IMR-90 (cell line): ENCODE measurements around the gene TRAPPC10. TPM values are rescaled to one million over a fixed set of nuclear protein-coding genes. Genes with fewer than 3 reads are reported as not detected.

Source experiments
- ATAC-seq: fragments of 200-7000 bp; cut with Tn5 transposase; 2 replicates; pipeline ENCODE4 v1.9.1; 2020; ENCODE audit warnings: low read depth, mild to moderate bottlenecking, moderate library complexity
- BruUV-seq: library from RNA; stranded (reverse); fragments of 400-500 nt; replicated peaks from 2 replicates; lab custom pipeline; 2021; lab: Mats Ljungman, UMichigan
- CTCF ChIA-PET: fragments of 300-600 bp; formaldehyde crosslinking; extraction: SDS; loops from one replicate; lab custom pipeline; 2021; ENCODE audit warnings: antibody characterized with exemption; lab: Yijun Ruan, JAX
- POLR2A ChIA-PET: fragments of 300-600 bp; sonication (Branson Sonifier 250); formaldehyde crosslinking; loops from one replicate; lab custom pipeline; 2022; ENCODE audit warnings: antibody characterized with exemption; ENCODE audit not compliant: unreplicated experiment; lab: Charles Lee
- DNase-seq: peaks from one replicate; pipeline ENCODE4 v3.0.0; 2013
- H2AFZ ChIP-seq: replicated peaks from 2 replicates; pipeline ENCODE3; 2013; ENCODE audit warnings: low read length, mild to moderate bottlenecking; ENCODE audit not compliant: poor library complexity
- H2AK5ac ChIP-seq: 2 replicates; pipeline ENCODE4 v1.6.1; 2013; ENCODE audit warnings: low read depth, low read length, inconsistent platforms
- H2AK9ac ChIP-seq: replicated peaks from 2 replicates; pipeline ENCODE3; 2013; ENCODE audit warnings: mild to moderate bottlenecking, low read depth, low read length, moderate library complexity; ENCODE audit not compliant: poor library complexity
- H2BK120ac ChIP-seq: 2 replicates; pipeline ENCODE4 v1.6.1; 2013; ENCODE audit warnings: low read depth, low read length, inconsistent platforms
- H2BK15ac ChIP-seq: 3 replicates; pipeline ENCODE4 v1.6.1; 2013; ENCODE audit warnings: low read depth, low read length, inconsistent platforms
- H2BK20ac ChIP-seq: 2 replicates; pipeline ENCODE4 v1.6.1; 2013; ENCODE audit warnings: low read depth, mild to moderate bottlenecking, inconsistent platforms, low read length, moderate library complexity
- H2BK5ac ChIP-seq: 2 replicates; pipeline ENCODE4 v1.6.1; 2013; ENCODE audit warnings: mild to moderate bottlenecking, low read depth, low read length, inconsistent platforms; ENCODE audit not compliant: poor library complexity, severe bottlenecking
- H3K14ac ChIP-seq: replicated peaks from 2 replicates; pipeline ENCODE4 v1.6.1; 2013; ENCODE audit warnings: low read depth, low read length, inconsistent platforms
- H3K18ac ChIP-seq: 2 replicates; pipeline ENCODE4 v1.6.1; 2013; ENCODE audit warnings: low read depth, low read length, control low read depth
- H3K23ac ChIP-seq: 2 replicates; pipeline ENCODE4 v1.6.1; 2013; ENCODE audit warnings: low read depth, low read length, inconsistent platforms
- H3K27ac ChIP-seq: 2 replicates; pipeline ENCODE4 v1.5.1; 2013; ENCODE audit warnings: mild to moderate bottlenecking, control low read depth, low read length; ENCODE audit not compliant: insufficient read depth
- H3K27me3 ChIP-seq: 2 replicates; pipeline ENCODE4 v1.6.1; 2013; ENCODE audit warnings: low read length; ENCODE audit not compliant: control insufficient read depth, insufficient read depth
- H3K36me3 ChIP-seq: 2 replicates; pipeline ENCODE4 v1.6.1; 2013; ENCODE audit warnings: low read length, mixed read lengths; ENCODE audit not compliant: control insufficient read depth, insufficient read depth
- H3K4ac ChIP-seq: 2 replicates; pipeline ENCODE4 v1.6.1; 2013; ENCODE audit warnings: low read depth, low read length, inconsistent platforms
- H3K4me1 ChIP-seq: 2 replicates; pipeline ENCODE4 v1.6.1; 2013; ENCODE audit warnings: low read length, mixed read lengths; ENCODE audit not compliant: control insufficient read depth, insufficient read depth
- H3K4me2 ChIP-seq: 2 replicates; pipeline ENCODE4 v1.6.1; 2013; ENCODE audit warnings: low read depth, mild to moderate bottlenecking, control low read depth, low read length, moderate library complexity
- H3K4me3 ChIP-seq: 2 replicates; pipeline ENCODE4 v1.5.1; 2013; ENCODE audit warnings: low read depth, mild to moderate bottlenecking, control low read depth, low read length, moderate library complexity; ENCODE audit not compliant: insufficient read depth
- H3K56ac ChIP-seq: 2 replicates; pipeline ENCODE4 v1.6.1; 2013; ENCODE audit warnings: low read length, inconsistent platforms; ENCODE audit not compliant: insufficient read depth; ENCODE audit errors: extremely low read depth
- H3K79me1 ChIP-seq, 2 experiments: 2 replicates each; pipeline ENCODE4 v1.6.1; 2013; ENCODE audit warnings: low read length in 2 of 2, inconsistent platforms in 1 of 2, low read depth in 1 of 2
- H3K9ac ChIP-seq: 2 replicates; pipeline ENCODE4 v1.6.1; 2013; ENCODE audit warnings: low read depth, low read length, control low read depth
- H3K9me1 ChIP-seq: 2 replicates; pipeline ENCODE4 v1.6.1; 2013; ENCODE audit warnings: low read length, inconsistent platforms; ENCODE audit not compliant: insufficient read depth
- H3K9me3 ChIP-seq: 2 replicates; pipeline ENCODE4 v1.6.1; 2013; ENCODE audit warnings: low read length; ENCODE audit not compliant: control insufficient read depth, insufficient read depth
- H4K20me1 ChIP-seq: 2 replicates; pipeline ENCODE4 v1.6.1; 2013; ENCODE audit warnings: low read length, inconsistent platforms; ENCODE audit not compliant: insufficient read depth
- H4K5ac ChIP-seq: 2 replicates; pipeline ENCODE4 v1.6.1; 2013; ENCODE audit warnings: mild to moderate bottlenecking, low read depth, low read length, control low read depth
- H4K8ac ChIP-seq, 2 experiments: 2 replicates each; pipeline ENCODE4 v1.6.1; 2013; ENCODE audit warnings: low read depth in 2 of 2, low read length in 2 of 2, control low read depth in 1 of 2, inconsistent platforms in 1 of 2
- H4K91ac ChIP-seq: 2 replicates; pipeline ENCODE4 v1.6.1; 2013; ENCODE audit warnings: low read depth, low read length, inconsistent platforms; ENCODE audit not compliant: insufficient read depth
- BHLHE40 ChIP-seq: fragments of 150-350 bp; IDR thresholded peaks from 2 replicates; pipeline ENCODE4 v1.6.1; 2016; ENCODE audit warnings: mild to moderate bottlenecking, low read depth, low read length
- CEBPB ChIP-seq: IDR thresholded peaks from 2 replicates; pipeline ENCODE4 v1.6.1; 2012; ENCODE audit warnings: low read depth, low read length, improper control_type of control experiment
- CHD1 ChIP-seq: IDR thresholded peaks from 2 replicates; pipeline ENCODE4 v1.6.1; 2012; ENCODE audit warnings: low read depth, low read length, improper control_type of control experiment
- ELK1 ChIP-seq: fragments of 150-350 bp; IDR thresholded peaks from 2 replicates; pipeline ENCODE4 v1.6.1; 2016; ENCODE audit warnings: low read depth, mild to moderate bottlenecking, low read length, moderate library complexity, borderline replicate concordance
- FOS ChIP-seq: fragments of 150-350 bp; IDR thresholded peaks from 2 replicates; pipeline ENCODE4 v1.6.1; 2016; ENCODE audit warnings: low read depth, low read length
- MAFK ChIP-seq: IDR thresholded peaks from 2 replicates; pipeline ENCODE4 v1.6.1; 2012; ENCODE audit warnings: low read depth, low read length, improper control_type of control experiment
- MAZ ChIP-seq: IDR thresholded peaks from 2 replicates; pipeline ENCODE4 v1.6.1; 2012; ENCODE audit warnings: low read depth, mild to moderate bottlenecking, low read length, improper control_type of control experiment, moderate library complexity, borderline replicate concordance
- MXI1 ChIP-seq: IDR thresholded peaks from 2 replicates; pipeline ENCODE4 v1.6.1; 2012; ENCODE audit warnings: low read depth, mild to moderate bottlenecking, low read length, moderate library complexity, borderline replicate concordance
- NFE2L2 ChIP-seq: fragments of 150-350 bp; IDR thresholded peaks from 2 replicates; pipeline ENCODE4 v1.6.1; 2016; ENCODE audit warnings: low read depth, mild to moderate bottlenecking, low read length
- POLR2A ChIP-seq: IDR thresholded peaks from 2 replicates; pipeline ENCODE4 v1.6.1; 2012; ENCODE audit warnings: mild to moderate bottlenecking, low read depth, low read length
- RAD21 ChIP-seq: IDR thresholded peaks from 2 replicates; pipeline ENCODE4 v1.6.1; 2012; ENCODE audit warnings: low read length, improper control_type of control experiment
- RCOR1 ChIP-seq: IDR thresholded peaks from 2 replicates; pipeline ENCODE4 v1.6.1; 2012; ENCODE audit warnings: mild to moderate bottlenecking, low read length, improper control_type of control experiment; ENCODE audit not compliant: insufficient replicate concordance
- RFX5 ChIP-seq: IDR thresholded peaks from 2 replicates; pipeline ENCODE4 v1.8.0; 2012; ENCODE audit warnings: low read depth, mild to moderate bottlenecking, low read length, moderate library complexity
- SMC3 ChIP-seq: fragments of 150-350 bp; IDR thresholded peaks from 2 replicates; pipeline ENCODE4 v1.6.1; 2016; ENCODE audit warnings: low read depth, mild to moderate bottlenecking, antibody characterized with exemption, low read length, moderate library complexity
- USF2 ChIP-seq: fragments of 150-350 bp; IDR thresholded peaks from 2 replicates; pipeline ENCODE4 v1.6.1; 2017; ENCODE audit warnings: mild to moderate bottlenecking, antibody characterized with exemption, low read length, low read depth
- WGBS, 2 experiments: methylation state at CpG; one replicate each; pipeline versions ENCODE4 v1.1.5 to v1.1.7; 2013; ENCODE audit warnings: missing lambda C conversion rate in 2 of 2; ENCODE audit not compliant: insufficient read length in 1 of 2; ENCODE audit errors: extremely low coverage in 2 of 2; 5-methylcytosine and 5-hydroxymethylcytosine counted together
- dilution Hi-C: fragments of 300-500 bp; cut with HindIII; formaldehyde crosslinking; loops from one replicate; pipeline ENCODE4 v1.14.3; 2018; ENCODE audit warnings: low sequenced_read_pairs; ENCODE audit not compliant: unreplicated experiment
- in situ Hi-C: fragments of 300-500 bp; cut with MboI; formaldehyde crosslinking; loops from 3 replicates; pipeline ENCODE4 v1.14.3; 2019; ENCODE audit warnings: low sequenced_read_pairs, inconsistent platforms, mixed read lengths
- intact Hi-C: fragments of 100-400 bp; cut with micrococcal nuclease; formaldehyde crosslinking; loops from 2 replicates; pipeline ENCODE4 v1.10.0; 2022
- polyA plus RNA-seq, 3 experiments: library from polyadenylated mRNA; depleted of rRNA; stranded (reverse); fragments of >200 nt; gene quantifications; 2 replicates each; pipeline ENCODE4 v1.2.3, GENCODE V29; 2012; ENCODE audit warnings: low replicate concordance in 1 of 3
- total RNA-seq: library from RNA; depleted of rRNA; stranded (reverse); fragments of >200 nt; gene quantifications from 2 replicates; pipeline ENCODE4 v1.2.3, GENCODE V29; 2012

The TRAPPC10 gene
- total and polyA plus RNA-seq, 2 of the 4 experiments (the other 2 are of a cell fraction) = 17.8 to 18.1 TPM

DNA sequence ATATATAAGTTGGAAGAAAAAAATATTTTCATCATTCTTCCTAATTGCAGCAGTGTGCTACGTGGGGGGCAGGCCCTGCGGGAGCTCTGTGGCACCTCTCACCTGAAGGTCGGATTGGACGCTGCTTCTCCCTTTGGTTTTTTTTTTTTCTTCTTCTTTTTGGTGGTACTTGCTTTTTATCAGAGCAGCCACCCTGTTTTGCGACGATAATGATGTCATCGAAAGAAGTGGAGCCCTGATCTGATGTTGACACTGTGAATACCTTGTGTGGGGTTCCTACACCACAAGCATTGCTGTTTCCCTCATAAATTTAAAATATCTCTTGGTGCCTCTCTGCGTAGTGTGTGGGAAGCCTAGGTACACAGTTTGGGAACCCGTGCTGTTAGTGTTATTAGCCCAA is 5.5 kb downstream of the TRAPPC10 start:
- no peak overlapping the region for H3K14ac ChIP-seq
- CTCF ChIA-PET = no interaction called here

More for the DNA sequence above, 5.5 kb downstream of the TRAPPC10 start:
- Histone ChIP-seq H3K9me1 (peaks cover 9% of the 10 kb centered on the region; the same call in 1 of the 2 replicates), H3K4me1 (peaks cover 6% of the 10 kb centered on the region), H2BK20ac (no peak overlapping the region), H3K79me1 (peaks cover 16 to 56% of the 10 kb centered on the region in 2 experiments), H3K4me3 (no peak overlapping the region), H4K5ac (no peak overlapping the region), H2AK9ac (no peak overlapping the region), H4K91ac (no peak overlapping the region), H2BK15ac (no peak overlapping the region), H3K36me3 (no peaks in the 10 kb centered on the region), H2BK5ac (no peak overlapping the region), H3K4ac (no peak overlapping the region), H2AFZ (no peak overlapping the region), H3K9me3 (no peaks in the 10 kb centered on the region), H3K27me3 (no peaks in the 10 kb centered on the region), H3K27ac (no peak overlapping the region), H3K4me2 (no peak overlapping the region), H3K23ac (no peak overlapping the region), H3K56ac (no peak overlapping the region), H2AK5ac (no peak overlapping the region), H4K20me1 (peaks cover 76% of the 10 kb centered on the region), H3K9ac (no peak overlapping the region), H2BK120ac (no peak overlapping the region), H4K8ac (no peak overlapping the region), H3K18ac (no peak overlapping the region)
- POLR2A ChIA-PET = no interaction called here
- in situ Hi-C loops (no loop called here), dilution Hi-C loops (no loop called here), intact Hi-C loops (no loop called here)
- no peak for DNase-seq
- WGBS, 2 experiments = no CpG with 5 or more reads among the region's 9 CpGs
- no TSS peak for BruUV-seq
- no peak for ATAC-seq
- no peak for TF ChIP-seq SMC3
- TF ChIP-seq CHD1 = no peak
- TF ChIP-seq MAFK = no peak
- TF ChIP-seq RFX5 = no peak
- TF ChIP-seq RAD21 = no peak
- TF ChIP-seq CEBPB = no peak
- no peak for TF ChIP-seq BHLHE40
- TF ChIP-seq FOS = no peak
- TF ChIP-seq USF2 = no peak
- no peak for TF ChIP-seq ELK1
- no peak for TF ChIP-seq RCOR1
- TF ChIP-seq MXI1 = no peak
- TF ChIP-seq MAZ = no peak
- no peak for TF ChIP-seq POLR2A
- TF ChIP-seq NFE2L2 = no peak
